Measurements from ENCODE around the gene GSAP.

- TF ChIP-seq MAX (IDR thresholded peaks at IDR 0.05; ENCODE audit: low read depth, low read length) (no peak), CTCF (IDR thresholded peaks at IDR 0.05; ENCODE audit: low read depth, low read length) (no peak), MYC (IDR thresholded peaks at IDR 0.05; ENCODE audit: low read depth, low read length) (no peak), POLR2A (IDR thresholded peaks at IDR 0.05; ENCODE audit: extremely low read depth, insufficient read length) (no peak)
These were observed 134.2 kb downstream of the GSAP start for GRCh38 chr7:77281780-77282478.
